Measurements from ENCODE around the gene PLPPR3.

Gene PLPPR3

DNA sequence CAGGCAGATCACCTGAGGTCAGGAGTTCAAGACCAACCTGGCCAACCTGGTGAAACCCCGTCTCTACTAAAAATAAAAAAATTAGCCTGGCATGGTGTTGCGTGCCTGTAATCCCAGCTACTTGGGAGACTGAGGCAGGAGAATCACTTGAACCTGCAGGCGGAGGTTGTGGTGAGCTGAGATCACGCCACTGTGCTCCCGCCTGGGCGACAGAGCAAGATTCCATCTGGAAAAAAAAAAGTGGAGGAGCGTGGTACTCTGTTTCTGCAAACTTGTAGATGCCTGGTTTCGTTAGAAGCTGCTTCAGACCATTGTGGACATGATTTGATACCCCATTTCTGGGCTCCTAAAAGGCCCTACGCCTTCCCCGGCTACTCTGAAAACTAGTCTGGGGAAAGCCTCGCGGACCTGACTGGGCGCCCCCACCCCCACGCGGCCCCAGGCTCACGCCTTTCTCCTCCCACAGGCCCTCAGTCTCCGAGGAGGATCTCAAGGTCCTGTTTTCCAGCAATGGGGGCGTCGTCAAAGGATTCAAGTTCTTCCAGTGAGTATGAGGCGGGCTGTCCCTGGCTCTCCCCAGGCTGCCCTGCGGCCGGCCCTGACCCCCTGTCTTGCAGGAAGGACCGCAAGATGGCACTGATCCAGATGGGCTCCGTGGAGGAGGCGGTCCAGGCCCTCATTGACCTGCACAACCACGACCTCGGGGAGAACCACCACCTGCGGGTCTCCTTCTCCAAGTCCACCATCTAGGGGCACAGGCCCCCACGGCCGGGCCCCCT is 11.5 kb downstream of the PLPPR3 start:
- no peak for DNase-seq (ENCODE audit: low read depth in 2 of 2)

DNA sequence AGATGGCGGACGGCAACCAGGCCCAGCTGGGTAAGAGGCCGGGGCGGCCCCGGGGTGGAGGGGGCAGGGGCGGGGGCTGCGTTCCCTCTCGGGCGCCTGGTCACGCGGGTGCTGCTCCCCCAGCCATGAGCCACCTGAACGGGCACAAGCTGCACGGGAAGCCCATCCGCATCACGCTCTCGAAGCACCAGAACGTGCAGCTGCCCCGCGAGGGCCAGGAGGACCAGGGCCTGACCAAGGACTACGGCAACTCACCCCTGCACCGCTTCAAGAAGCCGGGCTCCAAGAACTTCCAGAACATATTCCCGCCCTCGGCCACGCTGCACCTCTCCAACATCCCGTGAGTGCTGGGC is 13.4 kb downstream of the PLPPR3 start:
- no peak for DNase-seq (ENCODE audit: low read depth in 2 of 2)

DNA sequence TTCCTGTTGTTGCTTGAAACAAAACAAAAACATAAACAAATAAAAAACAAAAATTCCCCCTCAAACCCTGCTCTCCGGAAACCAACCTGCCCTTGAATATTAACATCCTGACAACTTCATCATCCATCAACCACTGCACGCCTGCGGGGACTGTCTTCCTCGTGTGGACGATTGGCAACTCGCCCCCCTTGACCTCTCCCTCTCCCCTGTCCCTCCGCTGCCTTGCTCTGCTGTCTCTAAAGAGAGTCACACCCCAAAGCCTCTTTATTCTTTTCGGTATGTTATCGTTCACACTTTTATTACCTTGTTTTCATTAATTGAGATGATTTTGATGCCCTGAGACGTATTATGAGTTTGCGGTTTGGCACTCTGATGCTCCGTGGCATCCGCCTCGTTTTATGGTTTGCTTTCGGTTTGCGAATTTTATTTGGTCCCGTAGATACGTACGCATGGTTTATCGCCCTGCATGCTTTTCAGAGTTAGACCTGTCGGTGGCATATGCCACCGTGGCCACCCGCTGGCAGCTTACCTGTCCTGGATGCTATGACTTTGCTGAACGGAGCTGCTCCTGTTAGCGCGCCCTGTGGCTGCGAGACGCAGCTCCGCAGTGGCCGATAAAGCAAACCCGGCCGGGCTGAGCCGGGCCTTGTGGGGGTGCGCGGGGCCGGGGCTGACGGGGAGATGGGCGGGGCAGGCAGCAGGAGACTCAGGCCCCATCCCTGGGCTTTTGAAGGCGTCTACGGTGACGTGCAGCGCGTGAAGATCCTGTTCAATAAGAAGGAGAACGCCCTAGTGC is 13.9 kb downstream of the PLPPR3 start:
- DNase-seq (ENCODE audit: low read depth in 2 of 2), result no peak

GRCh38 chr19:806815-807421 is 14.8 kb downstream of the PLPPR3 start:
- no peak for DNase-seq (ENCODE audit: low read depth in 2 of 2)

DNA sequence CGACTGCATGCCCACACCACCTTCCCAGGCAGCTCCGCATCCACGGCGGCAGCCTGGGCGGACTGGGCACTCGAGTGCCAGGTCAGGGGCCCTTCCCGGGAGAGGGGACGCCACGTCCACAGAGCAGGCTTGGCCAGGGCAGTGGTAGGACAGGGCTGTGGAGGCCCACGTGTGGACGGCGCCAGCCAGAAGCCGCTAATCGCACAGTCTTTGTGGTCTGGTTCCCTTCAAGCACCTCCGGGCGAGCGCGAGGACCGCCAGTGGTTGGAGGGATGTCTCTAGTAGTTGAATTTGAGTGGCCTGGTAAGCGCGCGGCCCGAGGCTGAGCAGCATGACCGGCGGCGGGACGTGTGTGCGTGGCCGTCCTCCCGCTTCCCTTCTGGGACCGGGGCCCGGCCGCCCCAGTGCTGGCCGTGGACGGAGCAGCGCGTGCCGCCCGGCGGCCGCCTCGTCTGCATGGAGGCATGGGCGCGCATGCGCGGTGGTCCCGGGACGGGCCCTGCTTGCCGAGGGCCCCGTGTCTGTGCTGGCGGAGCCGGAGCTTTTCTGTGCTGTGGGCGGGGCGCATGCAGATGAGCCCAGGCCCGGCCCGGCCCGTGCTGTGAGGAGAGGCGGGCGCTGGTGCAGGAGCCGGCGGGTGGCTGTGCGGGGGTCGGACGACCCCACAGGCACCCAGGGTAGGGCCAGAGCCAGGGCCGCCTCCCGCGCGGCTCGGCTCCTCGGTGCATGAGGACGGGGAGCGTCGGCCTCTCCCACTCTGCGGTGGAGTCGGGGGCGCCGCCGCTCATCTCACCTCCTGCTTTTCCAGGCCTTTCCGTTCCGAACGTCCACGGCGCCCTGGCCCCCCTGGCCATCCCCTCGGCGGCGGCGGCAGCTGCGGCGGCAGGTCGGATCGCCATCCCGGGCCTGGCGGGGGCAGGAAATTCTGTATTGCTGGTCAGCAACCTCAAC is 15.9 kb downstream of the PLPPR3 start:
- no peak for DNase-seq (ENCODE audit: low read depth in 2 of 2)

DNA sequence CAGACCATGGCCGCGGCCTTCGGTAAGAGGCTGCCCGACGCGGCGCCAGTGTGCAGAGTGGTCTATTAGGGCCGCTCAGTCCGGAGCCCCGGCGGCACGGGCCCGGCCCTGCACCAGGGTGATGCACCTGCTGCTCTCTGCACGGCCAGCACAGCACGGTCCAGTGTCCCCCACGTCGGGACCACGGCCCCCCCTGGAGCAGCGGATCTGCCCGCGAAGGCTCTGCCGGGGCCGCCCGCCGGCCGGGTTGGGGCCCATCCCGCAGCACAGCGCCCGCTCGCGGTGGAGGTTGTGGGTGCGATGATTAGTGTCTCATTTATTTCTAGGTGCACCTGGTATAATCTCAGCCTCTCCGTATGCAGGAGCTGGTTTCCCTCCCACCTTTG is 16.6 kb downstream of the PLPPR3 start:
- no peak for DNase-seq (ENCODE audit: low read depth in 2 of 2)

- no peak for DNase-seq (ENCODE audit: low read depth in 2 of 2)
These were observed 17.2 kb downstream of the PLPPR3 start for GRCh38 chr19:804419-805165.

DNA sequence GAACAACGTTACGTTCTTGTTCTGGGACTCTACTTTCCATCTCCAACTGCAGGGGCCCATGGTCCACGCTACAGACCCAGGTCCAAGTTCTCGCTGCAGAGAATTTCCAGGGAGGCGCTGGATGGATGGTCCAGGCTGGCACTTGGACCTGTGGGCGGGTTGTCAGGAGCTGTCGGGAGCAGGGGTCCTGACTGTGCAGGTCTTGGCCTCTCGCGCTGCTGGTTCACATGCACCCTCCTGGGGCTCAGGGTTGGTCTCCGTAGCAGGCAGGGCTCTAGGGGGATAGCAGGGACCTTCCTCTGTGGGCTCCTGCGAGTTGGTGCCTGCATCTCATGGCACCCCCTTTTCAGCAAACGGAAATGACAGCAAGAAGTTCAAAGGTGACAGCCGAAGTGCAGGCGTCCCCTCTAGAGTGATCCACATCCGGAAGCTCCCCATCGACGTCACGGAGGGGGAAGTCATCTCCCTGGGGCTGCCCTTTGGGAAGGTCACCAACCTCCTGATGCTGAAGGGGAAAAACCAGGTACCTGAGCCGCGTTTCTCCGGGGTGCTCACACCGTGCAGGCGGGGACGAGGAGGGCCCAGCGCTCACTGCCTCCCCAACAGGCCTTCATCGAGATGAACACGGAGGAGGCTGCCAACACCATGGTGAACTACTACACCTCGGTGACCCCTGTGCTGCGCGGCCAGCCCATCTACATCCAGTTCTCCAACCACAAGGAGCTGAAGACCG is 17.9 kb downstream of the PLPPR3 start:
- no peak for DNase-seq (ENCODE audit: low read depth in 2 of 2)

DNA sequence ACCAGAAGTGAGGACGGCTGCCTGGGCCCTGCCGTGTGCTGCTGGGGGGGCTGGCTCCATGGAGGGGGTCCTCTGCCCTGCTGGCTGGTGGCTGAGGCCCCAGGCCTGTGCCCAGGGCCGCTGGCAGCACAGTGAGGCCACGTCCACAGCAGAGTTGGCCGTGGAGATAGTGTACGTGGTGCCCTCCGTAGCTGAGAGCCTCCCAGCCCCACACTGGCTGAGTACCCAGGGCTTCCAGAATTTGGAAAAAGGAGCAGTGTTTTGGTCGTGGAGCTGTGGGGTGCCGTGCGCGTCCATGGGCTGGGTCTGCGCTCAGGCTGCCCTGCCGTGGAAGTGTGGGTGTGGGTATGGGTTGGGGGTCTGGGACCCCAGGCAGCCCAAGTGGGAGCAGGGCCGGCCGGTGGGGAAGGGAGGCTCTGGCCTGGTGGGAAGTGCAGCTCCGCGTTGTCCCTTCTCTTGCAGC is 18.6 kb downstream of the PLPPR3 start:
- DNase-seq (ENCODE audit: low read depth in 2 of 2), result no peak

GRCh38 chr19:802498-803098 is 19.2 kb downstream of the PLPPR3 start:
- no peak for DNase-seq (ENCODE audit: low read depth in 2 of 2)

DNA sequence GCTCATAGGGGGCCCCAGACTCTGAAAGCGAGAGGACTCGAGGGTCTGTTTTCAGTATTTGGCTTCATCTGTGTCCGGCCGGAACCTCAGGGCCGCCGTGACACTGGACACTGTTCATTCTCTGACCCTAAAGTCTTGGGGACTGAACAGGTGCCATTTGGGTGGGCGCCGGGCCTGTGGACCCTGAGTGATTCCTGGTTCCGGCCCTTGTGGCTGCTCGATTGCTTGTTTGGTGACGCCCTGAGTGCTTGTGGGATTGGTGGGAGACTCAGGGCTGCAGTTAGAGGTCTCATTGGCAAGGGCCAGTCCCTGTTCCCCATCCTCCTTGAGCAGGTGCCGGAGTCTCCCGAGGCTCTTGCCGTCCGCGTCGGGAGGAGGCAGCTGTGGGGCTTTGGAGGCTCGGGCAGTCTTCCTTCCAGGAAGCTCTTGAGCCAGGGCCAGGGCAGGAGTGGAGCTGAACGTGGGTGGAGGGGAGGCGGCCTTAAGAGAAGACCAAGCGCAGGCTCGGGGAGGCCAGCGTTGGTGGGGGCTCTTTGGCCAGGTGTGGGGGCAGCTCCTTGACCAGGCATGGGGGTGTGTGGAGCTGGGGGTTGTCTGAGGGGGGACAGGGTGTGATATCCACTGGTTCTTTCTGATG is 19.8 kb downstream of the PLPPR3 start:
- no peak for DNase-seq (ENCODE audit: low read depth in 2 of 2)

DNA sequence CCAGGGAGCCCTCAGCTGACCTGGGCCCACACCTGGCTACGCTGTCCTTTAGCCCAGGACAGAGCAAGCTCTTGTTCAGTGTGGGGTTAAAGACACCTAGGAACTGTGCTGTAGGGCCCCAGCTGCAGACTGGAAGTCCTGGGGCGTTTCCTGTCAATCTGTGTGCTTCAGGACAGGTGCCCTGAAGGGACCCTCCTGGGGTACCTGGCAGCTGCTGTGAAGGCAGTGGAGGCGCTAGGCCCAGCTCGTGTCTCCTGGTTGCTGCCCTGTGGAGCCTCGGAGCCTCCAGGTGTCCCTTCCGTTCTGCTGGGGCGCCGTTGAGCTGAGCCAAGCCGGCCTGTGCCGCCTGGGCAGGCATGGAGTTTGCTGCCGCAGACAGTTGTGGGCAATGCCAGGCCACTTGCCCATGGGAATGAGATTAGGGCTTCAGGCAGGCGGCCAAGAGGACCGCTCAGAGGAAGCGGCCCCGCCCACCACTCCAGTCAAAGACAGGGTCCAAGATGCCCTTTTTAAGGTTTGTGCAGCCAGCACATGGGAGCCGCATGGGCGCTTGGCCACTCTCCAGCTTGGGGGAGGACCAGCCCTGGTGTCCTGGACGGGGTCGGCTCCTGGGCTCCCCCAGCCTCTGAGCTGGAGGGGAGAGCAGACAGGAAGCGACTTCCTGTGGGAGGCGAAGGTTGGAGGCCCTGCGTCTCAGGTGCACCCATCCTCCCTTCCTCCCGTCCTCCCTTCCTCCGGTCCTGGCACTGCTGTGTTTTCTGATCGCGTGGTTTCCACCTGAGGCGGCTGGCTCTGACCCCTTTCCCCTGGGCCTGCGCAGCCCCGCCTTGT is 20.5 kb downstream of the PLPPR3 start:
- no peak for DNase-seq (ENCODE audit: low read depth in 2 of 2)

- no peak for DNase-seq (ENCODE audit: low read depth in 2 of 2)
These were observed 21.3 kb downstream of the PLPPR3 start for GRCh38 chr19:800360-801029.

GRCh38 chr19:799076-799881 is 22.5 kb downstream of the PLPPR3 start:
- no peak for DNase-seq (ENCODE audit: low read depth in 2 of 2)

- DNase-seq (ENCODE audit: low read depth in 2 of 2), result no peak
These were observed 23.2 kb downstream of the PLPPR3 start for GRCh38 chr19:798415-799075.

Data from stimulated activated CD8-positive, alpha-beta memory T cell treated with anti-CD3 and anti-CD28 coated beads, Interleukin-15, amount 100 ng/mL, for 48 hours (primary cell).